Psoas muscle (tissue), 8 donors: Measurements from ENCODE around the gene GATAD1. TPM values are rescaled to one million over a fixed set of nuclear protein-coding genes. Genes with fewer than 3 reads are reported as not detected.

Source experiments
- ATAC-seq, 4 donors: fragments of 200-7000 bp; cut with Tn5 transposase; one replicate each; pipeline ENCODE4 v1.9.1; 2020; ENCODE audit warnings: moderate library complexity in 3 of 4, mild to moderate bottlenecking in 2 of 4
- DNase-seq, 2 donors: peaks; one replicate each; pipeline ENCODE4 v3.0.0-alpha.2; 2020
- H3K27ac ChIP-seq: fragments of 200-600 bp; one replicate; pipeline ENCODE4 v1.8.0; 2022
- H3K27me3 ChIP-seq, 3 donors: fragments of 200-600 bp in 1 of 3; one replicate each; pipeline versions ENCODE4 v1.6.1 to v1.8.0; 2013 to 2022; ENCODE audit warnings: low read length in 2 of 3, mild to moderate bottlenecking in 2 of 3, moderate library complexity in 1 of 3; ENCODE audit not compliant: insufficient read depth in 3 of 3
- H3K36me3 ChIP-seq, 2 donors: fragments of 200-600 bp in 1 of 2; one replicate each; pipeline versions ENCODE4 v1.6.1 to v1.8.0; 2013 to 2022; ENCODE audit warnings: low read depth in 1 of 2, mild to moderate bottlenecking in 1 of 2, moderate library complexity in 1 of 2; ENCODE audit not compliant: insufficient read depth in 1 of 2
- H3K4me1 ChIP-seq: fragments of 200-600 bp; one replicate; pipeline ENCODE4 v1.8.0; 2022
- H3K4me3 ChIP-seq: fragments of 200-600 bp; one replicate; pipeline ENCODE4 v1.8.0; 2022; ENCODE audit warnings: mild to moderate bottlenecking
- H3K9me3 ChIP-seq: fragments of 200-600 bp; one replicate; pipeline ENCODE4 v1.8.0; 2022
- WGBS, 3 donors: extraction: QIAGEN DNeasy Blood & Tissue Kit; methylation state at CpG; one replicate each; pipeline versions ENCODE4 v1.1.6 to v1.1.7; 2013; 5-methylcytosine and 5-hydroxymethylcytosine counted together
- intact Hi-C, 2 donors: fragments of 100-400 bp; cut with DNase I; formaldehyde crosslinking; loops; one replicate each; pipeline versions ENCODE4 v1.11.0 to v1.14.2; 2022
- polyA plus RNA-seq, 3 donors: library from polyadenylated mRNA; stranded (reverse); fragments of 200-250 nt; gene quantifications; one replicate each; pipeline ENCODE4 v1.2.3, GENCODE V29; 2013
- total RNA-seq, 4 donors: library from RNA; stranded (reverse); fragmentation: NEBNext Ultra II Directional in 2 of 4; extraction: Animal tissue kit (Norgen Biotek cat#: 25700) in 2 of 4; gene quantifications; one replicate each; pipeline versions ENCODE4 v1.2.1 to v1.2.4, GENCODE V29; 2021 to 2023
- TF ChIP-seq, protein P1 (sequence below): fragments of 200-600 bp; IDR thresholded peaks from one replicate; pipeline ENCODE4 v1.8.0; 2022; ENCODE audit warnings: antibody characterized with exemption
- donor health status: healthy with polysubstance abuse.
- donor health status: DM: no; HTN: no; CAD: no; lungs with moderate emphysema.
- donor health status: Bipolar disorder and iron deficiency.
- donor health status: healthy.
- donor health status: DM: yes; HTN: yes; CAD: no.
- donor health status: DM: no; HTN: no; CAD: no.
- donor health status: DM: no; HTN: no; CAD: no.
- donor health status: DM: yes; HTN: yes; CAD: no.

Gene GATAD1
- total and polyA plus RNA-seq, 7 donors: 7.4 to 12.5 (median 10.5) TPM

DNA sequence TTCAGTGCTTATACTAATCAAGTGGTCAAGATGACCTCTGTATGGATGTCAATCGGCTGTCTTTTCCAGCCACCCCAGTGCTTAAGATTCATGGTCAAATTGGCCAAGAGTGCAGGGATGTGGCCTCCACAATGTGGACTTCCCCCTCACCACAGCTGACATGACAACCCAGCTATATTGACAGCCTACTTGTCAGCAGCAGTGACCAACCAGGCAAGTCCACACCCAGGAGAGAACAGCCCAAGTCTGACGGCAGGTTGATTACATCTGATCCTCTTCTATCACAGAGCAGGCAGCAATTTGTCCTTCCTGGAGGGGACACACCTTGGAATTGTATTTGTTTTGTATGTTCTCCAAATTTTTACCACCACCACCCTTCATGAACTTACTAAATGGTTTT, 38.7 kb downstream of the GATAD1 start:
- H3K36me3 ChIP-seq: peaks cover 2 to 70% of the 10 kb centered on the region in 2 donors
- ATAC-seq: peak in 2 of 4 donors; percentile 16 to 37
- intact Hi-C loops: no loop called here
- TF ChIP-seq, protein P1, sequence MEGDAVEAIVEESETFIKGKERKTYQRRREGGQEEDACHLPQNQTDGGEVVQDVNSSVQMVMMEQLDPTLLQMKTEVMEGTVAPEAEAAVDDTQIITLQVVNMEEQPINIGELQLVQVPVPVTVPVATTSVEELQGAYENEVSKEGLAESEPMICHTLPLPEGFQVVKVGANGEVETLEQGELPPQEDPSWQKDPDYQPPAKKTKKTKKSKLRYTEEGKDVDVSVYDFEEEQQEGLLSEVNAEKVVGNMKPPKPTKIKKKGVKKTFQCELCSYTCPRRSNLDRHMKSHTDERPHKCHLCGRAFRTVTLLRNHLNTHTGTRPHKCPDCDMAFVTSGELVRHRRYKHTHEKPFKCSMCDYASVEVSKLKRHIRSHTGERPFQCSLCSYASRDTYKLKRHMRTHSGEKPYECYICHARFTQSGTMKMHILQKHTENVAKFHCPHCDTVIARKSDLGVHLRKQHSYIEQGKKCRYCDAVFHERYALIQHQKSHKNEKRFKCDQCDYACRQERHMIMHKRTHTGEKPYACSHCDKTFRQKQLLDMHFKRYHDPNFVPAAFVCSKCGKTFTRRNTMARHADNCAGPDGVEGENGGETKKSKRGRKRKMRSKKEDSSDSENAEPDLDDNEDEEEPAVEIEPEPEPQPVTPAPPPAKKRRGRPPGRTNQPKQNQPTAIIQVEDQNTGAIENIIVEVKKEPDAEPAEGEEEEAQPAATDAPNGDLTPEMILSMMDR: no peak
- WGBS, 3 donors: 69 to 84% (median 72%) methylated on average over 2 of the region's 2 CpGs
- H3K27me3 ChIP-seq: no peaks in the 10 kb centered on the region
- no peaks in the 10 kb centered on the region for H3K4me1 ChIP-seq
- DNase-seq: no peak
- no peaks in the 10 kb centered on the region for H3K9me3 ChIP-seq
- peak overlapping the region; percentile 16 for H3K27ac ChIP-seq
- no peak overlapping the region for H3K4me3 ChIP-seq

DNA sequence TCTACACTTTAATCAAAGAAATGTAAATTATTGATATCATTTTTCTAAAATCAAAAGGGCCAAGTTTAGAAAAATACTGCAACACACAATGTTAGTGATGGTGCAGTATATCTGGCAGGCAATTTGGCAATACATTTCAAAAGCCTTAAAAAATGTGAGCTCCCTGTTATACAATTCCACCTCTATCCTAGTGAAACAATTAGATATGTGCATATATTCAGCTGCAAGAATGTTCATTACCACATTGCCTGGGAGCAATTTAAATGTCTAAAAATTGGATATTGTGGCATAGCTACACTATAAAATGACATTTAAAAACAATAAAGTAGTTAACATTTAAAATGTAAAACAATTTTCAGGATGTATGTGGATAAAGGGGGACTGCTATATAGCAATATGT, 40.5 kb downstream of the GATAD1 start:
- Histone ChIP-seq H3K27me3 (no peaks in the 10 kb centered on the region), H3K36me3 (peaks cover 4 to 85% of the 10 kb centered on the region in 2 donors), H3K4me3 (no peak overlapping the region), H3K27ac (no peak overlapping the region), H3K4me1 (no peaks in the 10 kb centered on the region), H3K9me3 (no peaks in the 10 kb centered on the region)
- TF ChIP-seq, protein P1: no peak
- no peak for DNase-seq
- ATAC-seq: no peak
- intact Hi-C loops: no loop called here

DNA sequence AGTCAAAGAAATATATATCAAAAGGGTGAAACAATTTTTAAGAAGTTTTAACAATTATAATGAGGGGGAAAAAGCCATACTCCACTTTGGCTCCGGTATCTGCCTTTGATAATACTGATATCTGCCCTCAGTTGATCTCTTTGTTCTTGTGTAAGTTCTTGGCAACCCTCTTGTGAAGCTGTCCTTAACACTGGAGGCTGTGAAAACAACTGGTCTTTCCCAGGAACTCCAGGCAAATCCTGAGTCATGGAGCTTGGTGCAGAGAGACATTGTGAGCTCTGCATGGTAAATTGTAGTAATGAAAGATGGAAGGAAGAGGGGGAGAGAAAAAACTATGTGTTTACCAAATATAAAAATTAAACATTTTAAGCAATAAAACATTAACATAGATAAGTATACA, 42.4 kb downstream of the GATAD1 start:
- Histone ChIP-seq H3K27ac (no peak overlapping the region), H3K9me3 (no peaks in the 10 kb centered on the region), H3K4me3 (no peak overlapping the region), H3K36me3 (peaks cover 4 to 100% of the 10 kb centered on the region in 2 donors), H3K4me1 (no peaks in the 10 kb centered on the region), H3K27me3 (no peaks in the 10 kb centered on the region)
- TF ChIP-seq, protein P1: no peak
- 56 to 67% (median 62%) methylated on average over 1 of the region's 1 CpG for WGBS, 3 donors
- ATAC-seq (peak; percentile 46 to 89 (median 85)), DNase-seq (no peak)
- intact Hi-C loops: loop anchor here (10.0 kb wide), 2 partner anchors 255 to 275 kb away; no protein-coding TSS in a partner anchor

DNA sequence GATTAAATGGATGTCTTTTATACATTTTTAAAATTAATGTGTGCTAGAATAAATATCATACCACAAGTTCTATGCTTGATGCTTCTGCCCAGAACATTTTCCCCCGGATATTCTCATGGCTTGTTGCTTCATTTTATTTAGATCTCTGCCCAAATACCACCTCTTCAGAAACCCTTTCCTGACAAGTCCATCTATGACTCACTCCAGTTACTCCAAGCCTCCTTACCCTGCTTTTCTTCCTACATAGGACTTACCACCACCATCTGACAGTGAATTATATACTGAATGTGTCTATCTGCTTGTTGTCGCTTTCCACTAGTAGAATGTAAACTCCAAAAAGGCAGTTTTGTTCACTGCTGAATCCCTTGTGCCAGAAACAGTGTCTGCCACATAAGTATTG, 49.6 kb downstream of the GATAD1 start:
- H3K27me3 ChIP-seq: no peaks in the 10 kb centered on the region
- H3K36me3 ChIP-seq: peaks cover 6 to 100% of the 10 kb centered on the region in 2 donors
- intact Hi-C loops: loop anchor here (10.0 kb wide), 2 partner anchors 262 to 282 kb away; no protein-coding TSS in a partner anchor
- H3K4me3 ChIP-seq: no peak overlapping the region
- no peaks in the 10 kb centered on the region for H3K4me1 ChIP-seq
- no peak for DNase-seq
- ATAC-seq: no peak
- no peak overlapping the region for H3K27ac ChIP-seq
- H3K9me3 ChIP-seq: no peaks in the 10 kb centered on the region
- 86 to 95% (median 86%) methylated on average over 2 of the region's 2 CpGs for WGBS, 3 donors
- TF ChIP-seq, protein P1: no peak

DNA sequence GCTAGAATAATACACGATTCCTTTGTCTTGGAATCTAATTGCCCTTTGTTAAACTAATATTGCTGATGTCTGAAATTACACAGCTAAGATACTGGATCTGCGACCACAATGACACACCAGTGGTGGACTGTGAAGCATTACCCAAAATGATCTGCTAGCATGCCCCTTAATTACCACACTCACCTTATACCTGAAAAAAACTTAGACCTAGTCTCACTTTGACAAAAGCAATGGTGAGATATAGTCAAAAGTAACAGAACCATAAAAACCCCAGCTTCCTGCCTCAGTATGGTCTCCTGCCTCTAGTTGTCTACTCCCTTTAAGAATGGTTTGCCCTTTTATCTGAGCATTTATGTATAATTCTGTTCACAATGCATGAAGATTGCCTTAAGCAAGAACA, 51.3 kb downstream of the GATAD1 start:
- Histone ChIP-seq H3K4me3 (no peak overlapping the region), H3K4me1 (no peaks in the 10 kb centered on the region), H3K36me3 (peaks cover 6 to 100% of the 10 kb centered on the region in 2 donors), H3K27me3 (no peaks in the 10 kb centered on the region), H3K27ac (no peak overlapping the region), H3K9me3 (no peaks in the 10 kb centered on the region)
- 92 to 97% (median 96%) methylated on average over 2 of the region's 2 CpGs for WGBS, 3 donors
- ATAC-seq (no peak), DNase-seq (no peak)
- TF ChIP-seq, protein P1: no peak
- intact Hi-C loops: loop anchor here (10.0 kb wide), 2 partner anchors 264 to 284 kb away; no protein-coding TSS in a partner anchor
